Activated T-helper 1 cell treated with Interleukin-2 at 50 U/mL for 16 hours (primary cell): ENCODE data around the gene RFESD.
"Not testable (repeated sequence)": the region's sequence is repeated elsewhere in the genome, so short reads cannot be mapped to it uniquely, and the experiment has no call there.

Experiments
- DNase-seq: peaks from one replicate; pipeline ENCODE4 v3.0.0-alpha.2; 2020; ENCODE audit warnings: low read depth

RFESD gene

DNA sequence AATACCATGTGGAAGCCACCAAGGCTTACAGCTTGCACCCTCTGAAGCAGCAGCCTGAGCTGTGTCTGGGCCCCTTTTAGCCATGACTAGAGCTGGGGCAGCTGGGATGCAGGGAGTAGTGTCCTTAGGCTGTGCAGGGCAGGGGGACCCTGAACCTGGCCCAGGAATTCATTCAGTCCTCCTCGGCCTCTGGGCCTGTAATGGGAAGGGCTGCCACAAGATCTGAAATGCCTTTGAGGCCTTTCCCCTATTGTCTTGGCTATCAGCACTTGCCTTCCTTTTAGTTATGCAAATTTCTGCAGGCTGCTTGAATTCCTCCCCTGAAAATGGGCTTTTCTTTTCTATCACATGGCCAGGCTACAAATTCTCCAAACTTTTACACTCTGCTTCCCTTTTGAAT, 17.6 kb upstream of the RFESD start:
- no peak for DNase-seq

DNA sequence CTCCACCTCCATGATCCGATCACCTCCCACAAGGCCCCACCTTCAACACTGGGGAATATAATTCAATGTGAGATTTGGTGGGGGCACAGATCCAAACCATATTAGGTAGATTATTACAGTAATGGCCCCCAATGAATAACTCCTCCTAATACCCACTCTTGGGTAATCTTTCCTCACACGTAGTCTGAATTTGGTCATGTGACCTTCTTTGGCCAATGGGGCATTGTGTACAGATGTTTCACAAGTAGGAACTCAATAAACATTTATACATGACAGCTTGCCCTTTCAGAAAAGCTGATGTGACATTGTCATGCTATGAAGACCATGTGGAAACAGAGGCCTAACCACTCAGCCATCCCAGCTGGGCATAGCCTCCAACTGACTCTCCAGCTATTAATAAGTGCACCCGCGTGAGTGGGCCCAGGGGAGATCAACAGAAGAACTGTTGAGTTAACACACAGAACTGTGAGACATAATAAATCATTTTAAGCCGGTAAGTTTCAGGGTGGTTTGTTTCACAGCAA, 16.1 kb upstream of the RFESD start:
- DNase-seq = no peak

DNA sequence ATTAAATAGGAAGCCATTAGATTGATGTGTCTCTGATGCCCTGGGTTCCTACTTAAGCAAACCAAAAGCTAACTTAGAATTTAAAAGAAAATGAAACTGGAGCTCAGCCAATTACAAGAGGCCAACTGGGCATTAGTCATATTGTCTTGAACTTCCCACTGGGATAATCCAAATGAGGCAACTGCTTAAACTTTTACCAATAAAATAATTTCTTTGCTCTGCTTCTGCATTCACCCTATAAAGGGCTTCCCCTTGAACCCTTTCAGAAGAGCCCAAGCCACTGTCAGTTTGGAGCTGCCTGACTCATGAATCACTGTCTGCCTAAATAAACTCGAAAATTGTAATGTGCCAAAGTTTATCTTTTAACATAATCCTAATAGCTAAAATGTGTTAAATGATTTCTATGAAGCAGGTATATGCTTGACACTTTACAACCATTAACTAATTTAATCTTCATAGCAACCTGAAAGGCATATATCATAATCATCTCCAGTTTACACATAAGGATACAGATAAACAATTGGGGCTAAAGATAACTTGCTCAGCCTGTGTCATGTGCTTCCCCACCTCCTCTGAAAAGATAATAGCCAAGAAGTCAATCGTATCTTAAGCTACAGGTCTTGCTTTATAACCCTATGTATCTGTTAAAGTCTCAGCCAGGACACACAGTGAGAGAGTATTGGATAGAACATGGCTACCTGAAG, 15.2 kb upstream of the RFESD start:
- DNase-seq = no peak

DNA sequence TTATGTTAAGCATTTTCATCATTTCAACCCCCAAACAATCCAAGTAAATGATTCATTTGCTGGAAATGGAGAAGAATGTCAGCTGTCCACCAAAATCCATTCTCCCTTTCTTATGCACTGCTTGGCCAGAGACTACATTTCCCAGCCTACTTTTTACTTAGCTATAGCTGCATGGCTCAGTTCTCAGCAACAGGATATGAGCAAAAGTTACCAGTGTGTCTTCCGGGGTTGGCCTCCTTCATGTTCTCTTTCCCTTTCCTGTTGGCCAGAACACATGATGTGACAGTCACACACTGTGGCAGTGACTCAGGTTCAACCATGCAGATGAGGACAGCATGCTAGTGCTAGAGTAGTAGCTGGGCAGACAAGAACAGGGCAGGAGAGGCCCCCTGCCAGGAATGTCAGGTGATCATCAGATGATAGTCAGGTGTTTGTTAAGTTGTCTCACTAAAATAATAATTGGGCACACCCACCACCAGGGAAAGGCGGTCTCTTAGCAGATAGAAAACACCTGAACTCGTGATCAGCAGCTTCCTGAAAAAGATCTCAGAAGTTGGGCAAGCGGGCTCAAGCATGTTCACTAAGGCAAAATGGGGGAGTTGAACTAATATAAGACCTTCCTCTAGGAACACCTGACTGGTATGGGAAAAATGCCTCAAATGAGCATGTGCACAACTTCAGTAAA, 14.4 kb upstream of the RFESD start:
- peak; percentile 48 for DNase-seq

DNA sequence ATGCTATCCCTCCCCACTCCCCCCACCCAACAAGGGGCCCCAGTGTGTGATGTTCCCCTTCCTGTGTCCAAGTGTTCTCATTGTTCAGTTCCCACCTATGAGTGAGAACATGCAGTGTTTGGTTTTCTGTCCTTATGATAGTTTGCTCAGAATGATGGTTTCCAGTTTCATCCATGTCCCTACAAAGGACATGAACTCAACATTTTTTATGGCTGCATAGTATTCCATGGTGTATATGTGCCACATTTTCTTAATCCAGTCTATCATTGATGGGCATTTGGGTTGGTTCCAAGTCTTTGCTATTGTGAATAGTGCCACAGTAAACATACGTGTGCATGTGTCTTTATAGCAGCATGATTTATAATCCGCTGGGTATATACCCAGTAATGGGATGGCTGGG, 13.6 kb upstream of the RFESD start:
- not testable (repeated sequence) for DNase-seq

DNA sequence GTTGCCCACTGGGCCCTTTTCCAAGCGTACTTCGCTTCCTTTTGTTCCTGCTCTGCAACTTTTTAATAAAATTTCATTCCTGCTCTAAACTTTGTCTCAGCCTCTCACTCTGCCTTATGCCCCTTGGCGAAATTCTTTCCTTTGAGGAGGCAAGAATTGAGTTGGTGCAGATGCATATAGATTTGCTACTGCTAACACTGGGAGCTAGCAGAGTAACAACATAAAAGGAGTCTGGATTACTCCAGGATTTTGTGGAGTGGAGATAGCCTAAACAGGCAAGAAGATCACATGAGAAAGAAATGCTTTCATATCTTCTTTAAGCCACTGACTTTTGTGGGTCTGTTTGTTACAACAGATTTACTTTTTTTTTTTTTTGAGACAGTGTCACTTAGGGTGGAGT, 12.9 kb upstream of the RFESD start:
- no peak for DNase-seq

DNA sequence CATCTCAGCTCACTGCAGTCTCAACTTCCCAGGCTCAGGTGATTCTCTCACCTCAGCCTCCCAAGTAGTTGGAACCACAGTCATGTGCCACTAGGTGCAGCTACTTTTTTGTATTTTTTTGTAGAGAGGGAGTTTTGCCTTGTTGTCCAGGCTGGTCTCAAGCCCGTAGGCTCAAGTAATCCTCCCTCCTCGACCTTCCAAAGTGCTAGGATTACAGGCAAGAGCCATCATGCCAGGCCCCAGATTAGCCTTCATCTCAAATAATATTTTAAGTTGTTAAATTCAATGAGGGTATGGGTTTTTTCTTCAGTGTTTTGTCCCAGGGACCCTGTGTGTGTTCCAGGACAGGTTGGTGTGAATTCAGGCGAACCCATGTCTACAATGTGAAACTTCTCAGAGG, 12.5 kb upstream of the RFESD start:
- DNase-seq = no peak

DNA sequence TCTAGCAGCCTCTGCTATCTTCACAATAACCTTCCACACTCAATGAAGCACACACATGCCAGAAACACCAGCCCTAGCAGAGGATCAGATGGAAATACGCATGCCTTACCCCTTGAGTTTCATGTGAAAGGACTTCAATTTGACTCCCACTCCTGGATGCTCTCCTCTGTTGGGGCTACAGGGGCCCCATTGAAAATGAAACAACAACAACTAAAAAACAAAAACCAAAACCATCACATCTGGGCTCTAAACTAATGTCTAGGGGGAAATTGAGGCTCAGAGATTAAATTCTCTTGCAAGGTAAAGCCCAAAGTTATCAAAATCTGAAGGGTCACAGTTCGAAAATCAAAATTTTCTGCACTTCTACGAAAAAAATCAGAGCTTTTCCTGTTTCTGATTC, 7.9 kb upstream of the RFESD start:
- DNase-seq = no peak

DNA sequence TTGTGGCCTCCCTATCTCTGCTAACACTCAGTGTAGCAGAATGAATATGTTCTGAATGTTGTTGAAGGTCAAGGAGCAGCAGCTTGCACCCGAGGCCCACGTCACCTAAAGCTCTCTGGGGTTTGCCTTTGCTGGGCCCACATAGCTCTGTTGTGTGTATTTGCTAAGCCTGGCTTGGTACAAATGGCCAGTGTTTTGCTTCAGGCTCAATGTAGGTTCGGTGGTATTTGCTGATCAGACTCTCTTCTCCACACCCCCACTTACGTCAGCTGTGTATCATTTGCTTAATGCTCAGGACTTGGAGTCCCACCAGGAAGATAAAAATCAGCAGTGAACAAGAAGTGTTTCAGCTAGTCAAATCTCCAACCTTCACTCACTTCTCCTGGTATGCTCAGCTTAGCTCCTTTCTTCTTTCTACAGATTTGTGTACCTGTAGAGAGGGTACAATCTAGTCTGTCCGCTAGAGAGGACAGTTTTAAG, 4.8 kb upstream of the RFESD start:
- no peak for DNase-seq

DNA sequence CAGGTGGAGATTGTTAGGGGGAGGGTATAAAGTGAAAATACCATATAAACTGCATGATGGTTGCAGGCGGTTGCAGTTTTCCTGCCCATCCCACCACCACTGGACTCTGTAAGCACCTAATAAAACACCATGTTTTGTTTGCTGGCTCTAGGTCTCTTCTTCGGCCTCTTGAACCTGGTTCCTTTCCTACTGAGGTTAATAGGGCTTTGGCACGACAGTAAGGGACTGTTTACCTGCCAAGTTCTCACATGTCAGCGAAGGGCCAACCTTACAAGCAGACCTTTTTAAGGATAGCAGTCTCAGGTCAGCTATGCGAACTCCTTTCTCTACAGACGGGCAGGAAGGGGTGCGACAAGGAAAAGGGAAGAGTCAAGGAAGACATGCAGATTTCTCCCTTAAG, 3.4 kb upstream of the RFESD start:
- DNase-seq = no peak

DNA sequence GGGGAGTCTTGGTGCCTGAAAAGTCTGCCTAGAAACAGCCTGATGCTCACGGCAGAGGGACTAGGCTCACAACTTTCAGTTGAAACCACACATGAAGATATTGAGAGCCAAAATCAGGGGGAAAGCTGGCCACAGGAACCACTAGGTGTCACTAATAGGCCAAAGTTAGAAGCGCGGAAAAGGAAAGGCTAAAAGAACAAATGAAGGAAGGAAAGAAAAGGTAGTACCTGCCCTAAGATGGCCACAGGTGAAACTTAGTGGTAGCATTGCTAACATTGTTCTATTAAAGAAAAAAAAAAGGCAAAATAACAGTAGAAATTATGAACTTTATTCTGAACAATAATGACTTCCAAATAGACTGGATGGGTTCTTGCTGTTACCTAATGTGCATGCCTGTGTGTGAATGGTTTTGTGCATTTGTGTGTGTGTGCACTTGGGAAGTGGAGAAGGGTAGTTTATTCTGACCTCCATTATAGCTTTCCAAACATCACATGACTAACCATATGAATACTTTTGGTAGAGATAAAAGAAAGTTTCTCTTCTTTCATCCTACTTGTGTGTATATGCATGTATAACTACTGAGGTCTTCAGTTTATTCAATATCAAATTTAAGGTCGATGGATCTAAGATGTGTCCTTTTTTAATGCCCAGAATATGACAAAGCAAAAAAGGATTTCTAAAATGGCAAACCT, 2.1 kb upstream of the RFESD start:
- DNase-seq = no peak

DNA sequence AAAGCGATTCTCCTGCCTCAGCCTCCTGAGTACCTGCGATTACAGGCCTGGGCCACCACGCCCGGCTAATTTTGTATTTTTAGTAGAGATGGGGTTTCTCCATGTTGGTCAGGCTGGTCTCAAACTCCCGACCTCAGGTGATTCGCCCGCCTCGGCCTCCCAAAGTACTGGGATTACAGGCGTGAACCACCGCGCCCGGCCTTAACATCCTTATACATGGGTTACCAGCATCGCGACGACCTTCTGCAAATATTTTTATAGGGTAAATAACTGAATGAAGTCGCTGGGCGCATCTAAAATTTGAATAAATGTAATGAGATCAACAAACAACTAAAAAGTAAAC, 380 bp upstream of the RFESD start:
- DNase-seq = not testable (repeated sequence)

DNA sequence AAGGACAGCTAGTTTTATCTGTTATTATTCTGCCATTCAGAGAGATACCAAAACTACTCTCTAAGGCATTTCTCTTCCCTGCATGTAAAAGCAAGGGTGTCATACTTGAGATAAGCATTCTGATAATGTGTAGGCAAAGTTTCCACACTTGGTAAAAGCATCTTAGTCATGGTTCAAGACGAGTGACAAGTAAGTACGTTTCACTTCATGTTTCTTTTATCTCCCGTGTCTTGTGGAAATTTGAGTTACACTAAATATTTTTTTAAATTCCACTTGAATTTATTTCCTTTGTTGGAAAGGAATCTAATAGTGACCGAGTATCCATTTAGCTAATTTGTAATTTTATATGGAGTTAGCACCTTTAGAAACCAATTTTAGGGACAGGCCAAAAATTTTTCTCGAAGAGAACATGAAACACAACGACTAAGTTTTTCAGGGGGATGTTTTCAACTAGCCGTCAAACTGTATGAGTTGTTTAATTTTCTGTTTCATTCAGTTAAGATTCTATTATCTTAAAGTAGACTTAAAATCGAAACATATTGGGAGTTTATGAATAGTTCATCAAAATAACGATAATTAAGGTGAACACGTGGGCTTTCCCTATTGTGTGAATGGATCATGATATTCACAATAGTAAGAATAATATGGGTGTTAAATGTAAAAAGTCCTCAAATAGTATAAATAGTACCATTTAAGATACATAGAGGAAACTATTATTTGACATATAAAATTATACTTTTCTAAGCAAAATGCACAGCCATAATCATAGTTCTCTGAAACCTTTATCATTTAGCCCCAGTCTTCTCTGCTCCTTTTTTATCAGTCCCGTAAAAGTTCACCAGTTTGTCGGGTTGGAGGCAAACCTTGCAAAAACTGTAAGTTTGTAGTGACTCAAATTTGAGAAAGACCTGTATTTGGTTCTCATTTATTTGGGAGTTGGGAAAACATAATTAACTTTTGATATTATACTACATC, 1.6 kb downstream of the RFESD start:
- DNase-seq = no peak

DNA sequence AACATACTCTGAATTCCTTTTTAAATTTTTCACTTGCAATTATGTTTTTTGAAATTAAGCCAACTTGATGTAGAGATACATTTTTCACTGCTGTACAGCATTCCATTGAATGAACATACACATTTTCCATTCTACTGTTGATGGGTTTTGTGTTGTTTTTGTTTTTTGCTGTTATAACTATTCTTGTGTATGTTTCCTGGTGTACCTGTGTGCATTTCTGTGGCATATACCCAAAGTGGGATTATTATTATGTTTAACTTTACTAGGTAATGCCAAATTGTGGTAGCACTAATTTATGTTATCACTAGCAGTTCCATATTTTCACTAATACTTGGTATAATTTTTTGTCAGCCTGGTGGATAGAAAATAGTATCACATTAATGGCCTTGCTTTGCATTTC, 2.7 kb downstream of the RFESD start:
- no peak for DNase-seq

DNA sequence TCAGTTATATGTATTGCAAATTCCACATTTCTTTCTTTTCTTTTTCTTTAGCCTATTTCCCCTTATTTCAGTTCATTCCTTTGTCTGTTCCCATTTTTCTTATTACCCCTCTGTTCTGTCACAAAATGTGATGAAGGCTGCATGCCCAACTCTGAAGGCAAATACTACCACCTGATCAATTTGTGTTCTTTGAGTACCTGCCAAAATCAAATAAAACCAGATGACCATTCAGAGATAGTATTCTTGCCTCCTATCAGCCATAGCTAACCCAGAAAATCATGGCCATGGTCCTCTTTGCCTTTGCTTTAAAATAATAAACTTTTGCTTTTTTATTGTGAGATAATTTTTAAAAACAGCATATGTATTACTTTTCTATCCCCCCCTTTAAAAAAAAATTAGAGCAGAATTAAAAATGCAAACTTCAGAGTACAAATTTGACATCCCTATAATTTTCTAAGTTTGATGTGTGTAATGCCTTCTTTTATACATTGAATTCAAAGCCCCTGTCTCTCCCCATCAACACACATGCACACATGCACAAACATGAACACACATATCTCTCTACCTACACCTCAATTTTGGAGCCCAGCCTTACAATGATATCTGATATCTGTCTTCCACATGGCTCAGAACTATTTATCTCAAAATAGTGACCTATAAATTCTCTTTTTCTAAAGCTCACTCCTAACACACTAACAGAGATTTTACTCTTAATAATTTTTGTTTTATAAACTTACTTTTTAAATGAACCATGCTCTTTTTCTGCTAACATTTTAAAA, 3.5 kb downstream of the RFESD start:
- DNase-seq = no peak

DNA sequence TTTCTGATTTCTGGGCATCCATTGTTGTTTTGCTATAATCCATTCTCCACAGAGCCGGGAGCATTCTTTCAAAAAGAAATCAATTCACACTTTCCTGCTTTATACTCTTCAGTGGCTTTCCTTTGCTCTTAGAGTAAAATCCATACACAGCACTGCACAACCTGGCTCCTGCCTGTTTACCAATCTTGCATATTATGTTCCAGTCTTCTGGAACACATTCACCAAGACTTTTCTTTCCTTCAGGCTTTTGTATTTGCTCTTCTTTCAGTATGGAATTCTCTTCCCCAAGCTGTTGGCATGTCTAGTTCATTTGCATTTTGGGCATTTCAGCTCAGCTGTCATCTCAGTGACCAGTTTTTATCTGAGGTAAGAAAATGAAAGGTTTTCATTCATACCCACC, 6.3 kb downstream of the RFESD start:
- no peak for DNase-seq

DNA sequence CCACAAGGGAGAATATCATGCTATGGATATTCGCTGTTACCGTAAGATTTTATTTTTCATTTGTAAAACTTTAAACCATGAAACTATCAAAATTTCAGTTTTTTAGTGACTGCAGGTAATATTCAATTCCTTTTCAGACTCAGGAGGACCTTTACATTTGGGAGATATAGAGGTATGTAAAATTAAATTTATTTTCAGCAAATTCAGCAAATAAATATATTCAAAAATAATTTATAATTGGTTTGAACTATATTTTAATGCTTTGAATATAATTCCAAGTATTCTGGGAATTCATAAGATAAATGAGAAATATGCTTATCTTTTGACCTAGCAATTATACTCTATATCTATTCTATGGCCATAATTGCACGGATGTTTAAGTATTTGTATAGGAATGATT, 7.6 kb downstream of the RFESD start:
- no peak for DNase-seq

DNA sequence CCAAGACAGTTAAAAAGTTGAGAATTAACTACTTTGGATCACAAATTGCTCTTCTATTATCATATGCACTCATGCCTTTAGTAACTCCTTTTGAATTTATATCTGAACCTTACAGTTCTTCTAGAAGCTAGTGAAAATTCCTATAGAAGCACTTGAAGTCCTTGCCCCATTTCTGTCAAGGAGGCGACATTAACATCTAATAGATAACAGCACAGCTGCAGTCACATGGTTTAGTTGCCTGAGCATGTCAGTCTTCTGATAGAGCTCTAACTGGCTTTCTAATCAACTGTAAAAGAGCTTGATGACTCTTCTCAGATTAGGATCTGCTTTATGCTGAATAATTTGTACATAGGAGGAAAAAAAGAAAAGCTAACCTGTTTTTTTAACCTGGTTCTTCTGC, 9.0 kb downstream of the RFESD start:
- no peak for DNase-seq

DNA sequence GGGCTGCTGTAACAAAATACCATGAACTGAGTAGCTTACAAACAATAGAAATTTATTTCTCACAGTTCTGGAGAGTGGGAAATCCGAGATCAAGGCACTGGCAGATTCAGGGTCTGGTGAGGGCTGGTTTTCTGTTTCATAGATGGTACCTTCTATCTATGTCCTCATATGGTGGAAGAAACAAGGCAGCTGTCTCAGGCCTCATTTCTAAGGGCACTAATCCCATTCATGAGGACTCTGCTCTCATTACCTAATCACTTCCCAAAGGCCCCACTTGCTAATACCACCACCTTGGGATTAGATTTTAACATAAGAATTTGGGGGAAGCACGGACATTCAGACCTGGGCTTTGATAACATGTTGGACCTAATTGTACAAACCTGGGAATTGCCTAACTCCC, 13.5 kb downstream of the RFESD start:
- DNase-seq = no peak

DNA sequence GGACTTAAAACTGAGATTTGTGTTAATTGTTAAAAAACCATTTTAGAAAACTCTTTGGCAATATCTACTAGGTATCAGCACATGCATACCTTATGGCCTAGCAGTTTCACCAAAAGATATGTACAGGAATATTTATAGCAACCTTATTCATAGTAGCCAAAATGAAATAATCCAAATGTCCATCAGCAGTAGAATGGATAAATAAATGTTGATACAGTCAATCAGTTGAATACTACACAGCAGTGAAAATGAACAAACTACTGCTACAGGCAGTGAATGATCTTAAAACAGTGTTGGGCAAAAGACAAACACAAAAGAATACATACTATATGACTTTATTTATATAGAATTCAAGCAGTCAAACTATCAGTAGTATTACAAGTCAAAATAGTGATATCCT, 16.4 kb downstream of the RFESD start:
- no peak for DNase-seq

DNA sequence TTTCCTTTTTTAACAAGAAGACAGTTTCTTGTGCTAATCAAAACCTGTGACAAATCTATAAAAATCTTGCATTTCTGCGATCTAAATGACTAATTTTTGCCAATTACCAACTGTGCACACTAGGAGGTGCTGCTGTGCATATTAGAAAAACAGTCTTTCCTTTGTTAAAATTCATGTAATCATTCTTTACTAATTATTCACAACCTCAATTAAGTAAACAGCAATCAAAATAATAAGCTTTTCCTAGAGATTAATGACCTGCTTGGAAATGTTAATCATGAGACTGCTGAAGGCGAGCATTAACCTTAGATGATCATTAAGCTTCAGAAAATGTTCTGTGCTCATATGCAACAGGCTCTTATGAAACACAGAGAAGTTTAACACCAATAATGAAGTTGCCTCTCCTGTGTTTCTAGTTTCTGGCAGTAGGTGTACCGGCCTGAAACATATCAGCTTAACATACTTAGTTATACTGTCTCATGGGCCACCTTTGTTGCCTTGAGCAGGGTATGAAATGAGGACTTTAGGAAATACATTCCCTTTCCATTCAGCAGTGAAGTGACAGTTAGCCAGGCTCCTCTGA, 17.7 kb downstream of the RFESD start:
- no peak for DNase-seq
